ENCODE measurements around the gene NEO1.

GRCh38 chr15:73022161-73022560 is 30.1 kb upstream of the NEO1 start:
- no peak for TF ChIP-seq TAF1 (IDR thresholded peaks at IDR 0.05; ENCODE audit: borderline replicate concordance, insufficient read depth, low read length)
- no peak for TF ChIP-seq POLR2AphosphoS5 (IDR thresholded peaks at IDR 0.05; ENCODE audit: low read depth, low read length)
- TF ChIP-seq REST (IDR thresholded peaks at IDR 0.05; ENCODE audit: insufficient read depth in 1 of 2, low read depth in 2 of 2, low read length in 2 of 2) = no peak
- no peak for TF ChIP-seq SIN3A (IDR thresholded peaks at IDR 0.05; ENCODE audit: borderline replicate concordance, insufficient read depth, low read length)
- no peak for TF ChIP-seq FOXP2 (optimal IDR thresholded peaks at IDR 0.05; ENCODE audit: borderline replicate concordance, extremely low read depth, extremely low read length, insufficient read depth)

Data from PFSK-1 (cell line).